ENCODE results near the gene CUL1.

CUL1 gene

DNA sequence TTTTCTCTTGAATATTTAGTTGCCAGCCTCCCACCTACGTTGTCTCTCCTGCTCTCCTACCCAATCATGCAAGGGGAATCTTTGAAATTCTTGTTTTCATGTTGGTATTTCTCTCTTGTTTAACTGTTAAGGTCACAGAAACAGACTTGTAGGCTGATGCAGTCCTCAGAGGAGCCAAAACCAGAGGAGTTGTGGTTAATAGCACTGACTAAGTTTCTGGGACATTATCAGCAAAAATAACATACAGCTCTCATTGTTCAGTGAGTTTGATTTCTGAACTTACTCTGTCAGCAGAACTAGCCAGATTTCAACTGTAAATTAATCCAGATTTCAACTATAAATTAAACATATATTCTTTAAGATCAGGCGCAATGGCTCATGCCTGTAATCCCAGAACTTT lies 11.1 kb upstream of the CUL1 start:
- Histone ChIP-seq H3K36me3 (ENCODE audit: insufficient read depth) (no peaks in the 10 kb centered on the region), H2AFZ (ENCODE audit: low read depth) (peak overlapping the region; percentile 33; the same call in 1 of the 2 replicates), H3K4me3 (IDR thresholded peaks at IDR 0.05; ENCODE audit: insufficient read depth, low read depth, low read length) (no peak overlapping the region), H3K27me3 (ENCODE audit: insufficient read depth, low read depth) (no peaks in the 10 kb centered on the region), H3K4me2 (peak overlapping the region; percentile 42; the same call in 1 of the 2 replicates), H3K79me2 (ENCODE audit: insufficient read depth, low read depth) (no peaks in the 10 kb centered on the region), H3K9ac (no peak overlapping the region), H3K4me1 (ENCODE audit: low read depth, poor library complexity, severe bottlenecking) (peaks cover 22% of the 10 kb centered on the region), H4K20me1 (ENCODE audit: insufficient read depth) (no peaks in the 10 kb centered on the region), H3K27ac (no peak overlapping the region; the same call in 1 of the 2 replicates)
- TF ChIP-seq, protein P1, sequence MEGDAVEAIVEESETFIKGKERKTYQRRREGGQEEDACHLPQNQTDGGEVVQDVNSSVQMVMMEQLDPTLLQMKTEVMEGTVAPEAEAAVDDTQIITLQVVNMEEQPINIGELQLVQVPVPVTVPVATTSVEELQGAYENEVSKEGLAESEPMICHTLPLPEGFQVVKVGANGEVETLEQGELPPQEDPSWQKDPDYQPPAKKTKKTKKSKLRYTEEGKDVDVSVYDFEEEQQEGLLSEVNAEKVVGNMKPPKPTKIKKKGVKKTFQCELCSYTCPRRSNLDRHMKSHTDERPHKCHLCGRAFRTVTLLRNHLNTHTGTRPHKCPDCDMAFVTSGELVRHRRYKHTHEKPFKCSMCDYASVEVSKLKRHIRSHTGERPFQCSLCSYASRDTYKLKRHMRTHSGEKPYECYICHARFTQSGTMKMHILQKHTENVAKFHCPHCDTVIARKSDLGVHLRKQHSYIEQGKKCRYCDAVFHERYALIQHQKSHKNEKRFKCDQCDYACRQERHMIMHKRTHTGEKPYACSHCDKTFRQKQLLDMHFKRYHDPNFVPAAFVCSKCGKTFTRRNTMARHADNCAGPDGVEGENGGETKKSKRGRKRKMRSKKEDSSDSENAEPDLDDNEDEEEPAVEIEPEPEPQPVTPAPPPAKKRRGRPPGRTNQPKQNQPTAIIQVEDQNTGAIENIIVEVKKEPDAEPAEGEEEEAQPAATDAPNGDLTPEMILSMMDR (conservative IDR thresholded peaks at IDR 0.05; ENCODE audit: low read depth, low read length): no peak

DNA sequence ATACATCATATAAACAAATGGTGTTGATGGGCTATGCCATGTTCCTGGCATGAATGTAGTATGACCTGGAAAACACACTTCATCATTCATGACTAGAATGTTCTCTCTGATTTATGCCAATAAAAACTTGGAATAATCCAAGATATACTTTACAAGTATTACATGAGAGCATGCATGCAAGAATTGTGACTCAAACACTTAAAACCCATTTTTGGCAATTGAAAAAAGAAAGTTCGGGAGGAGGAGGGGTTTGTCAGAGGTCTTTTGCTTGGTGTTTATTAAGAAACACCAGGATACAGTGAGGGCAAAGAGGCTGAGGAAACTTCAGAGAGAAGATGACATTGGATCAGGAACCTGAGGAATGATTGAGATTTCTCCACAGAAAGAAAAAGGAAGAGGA lies 10.2 kb upstream of the CUL1 start:
- Histone ChIP-seq H3K27ac (no peak overlapping the region), H2AFZ (ENCODE audit: low read depth) (no peak overlapping the region), H4K20me1 (ENCODE audit: insufficient read depth) (no peaks in the 10 kb centered on the region), H3K79me2 (ENCODE audit: insufficient read depth, low read depth) (no peaks in the 10 kb centered on the region), H3K4me1 (ENCODE audit: low read depth, poor library complexity, severe bottlenecking) (peaks cover 22% of the 10 kb centered on the region), H3K9ac (no peak overlapping the region), H3K27me3 (ENCODE audit: insufficient read depth, low read depth) (no peaks in the 10 kb centered on the region), H3K4me3 (IDR thresholded peaks at IDR 0.05; ENCODE audit: insufficient read depth, low read depth, low read length) (no peak overlapping the region), H3K4me2 (no peak overlapping the region), H3K36me3 (ENCODE audit: insufficient read depth) (no peaks in the 10 kb centered on the region)
- TF ChIP-seq, protein P1 (conservative IDR thresholded peaks at IDR 0.05; ENCODE audit: low read depth, low read length): no peak

DNA sequence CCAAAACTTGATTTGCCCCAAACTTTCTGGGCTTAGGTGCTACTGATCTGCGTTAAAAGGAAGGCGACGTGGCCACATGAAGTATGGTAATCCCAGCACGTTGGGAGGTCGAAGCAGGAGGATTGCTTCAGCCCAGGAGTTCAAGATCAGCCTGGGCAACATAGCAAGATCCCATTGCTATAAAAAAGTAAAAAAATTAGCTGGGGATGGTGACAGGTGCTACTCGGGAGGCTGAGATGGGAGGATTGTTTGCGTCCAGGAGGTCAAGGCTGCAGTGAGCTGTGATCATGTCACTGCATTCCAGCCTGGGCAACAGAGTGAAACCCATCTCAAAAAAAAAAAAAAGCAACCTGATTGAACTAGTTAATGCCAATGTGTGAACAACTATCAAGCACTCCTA lies 5.1 kb upstream of the CUL1 start:
- Histone ChIP-seq H2AFZ (ENCODE audit: low read depth) (no peak overlapping the region), H4K20me1 (ENCODE audit: insufficient read depth) (no peaks in the 10 kb centered on the region), H3K4me3 (IDR thresholded peaks at IDR 0.05; ENCODE audit: insufficient read depth, low read depth, low read length) (no peak overlapping the region), H3K4me2 (no peak overlapping the region), H3K4me1 (ENCODE audit: low read depth, poor library complexity, severe bottlenecking) (peaks cover 15% of the 10 kb centered on the region), H3K36me3 (ENCODE audit: insufficient read depth) (no peaks in the 10 kb centered on the region), H3K27ac (no peak overlapping the region), H3K9ac (no peak overlapping the region), H3K27me3 (ENCODE audit: insufficient read depth, low read depth) (no peaks in the 10 kb centered on the region), H3K79me2 (ENCODE audit: insufficient read depth, low read depth) (peaks cover 20% of the 10 kb centered on the region)
- TF ChIP-seq, protein P1 (conservative IDR thresholded peaks at IDR 0.05; ENCODE audit: low read depth, low read length): no peak

DNA sequence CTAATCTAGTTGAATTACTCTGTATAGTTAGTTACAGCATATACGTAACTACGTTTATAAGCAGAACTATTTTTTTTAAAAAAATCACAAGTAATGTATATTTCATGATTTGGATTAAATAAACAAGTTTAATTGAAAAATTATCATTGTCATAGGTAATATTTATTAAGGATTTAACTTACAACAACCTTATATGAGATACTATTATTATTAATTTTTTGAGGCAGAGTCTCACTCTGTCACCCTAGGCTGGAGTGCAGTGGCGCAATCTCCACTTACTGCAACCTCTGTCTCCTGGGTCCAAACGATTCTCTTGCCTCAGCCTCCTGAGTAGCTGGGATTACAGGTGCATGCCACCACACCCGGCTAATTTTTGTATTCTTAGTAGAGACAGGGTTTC lies 4.1 kb upstream of the CUL1 start:
- Histone ChIP-seq H2AFZ (ENCODE audit: low read depth) (no peak overlapping the region), H3K4me1 (ENCODE audit: low read depth, poor library complexity, severe bottlenecking) (peaks cover 14% of the 10 kb centered on the region), H3K36me3 (ENCODE audit: insufficient read depth) (no peaks in the 10 kb centered on the region), H3K9ac (no peak overlapping the region), H3K4me3 (IDR thresholded peaks at IDR 0.05; ENCODE audit: insufficient read depth, low read depth, low read length) (no peak overlapping the region), H3K79me2 (ENCODE audit: insufficient read depth, low read depth) (peaks cover 28% of the 10 kb centered on the region), H3K27ac (no peak overlapping the region), H3K27me3 (ENCODE audit: insufficient read depth, low read depth) (no peaks in the 10 kb centered on the region), H4K20me1 (ENCODE audit: insufficient read depth) (no peaks in the 10 kb centered on the region), H3K4me2 (no peak overlapping the region)
- TF ChIP-seq, protein P1 (conservative IDR thresholded peaks at IDR 0.05; ENCODE audit: low read depth, low read length): no peak

Measured in KMS-11 (cell line).